Smooth muscle cell (in vitro differentiated cells): ENCODE results near the gene E2F6. TPM values are rescaled to one million over a fixed set of nuclear protein-coding genes. Genes with fewer than 3 reads are reported as not detected.

Experiments used
- DNase-seq: peaks from one replicate; lab custom pipeline; 2025; ENCODE audit not compliant: unreplicated experiment; lab: John Stamatoyannopoulos, UW
- H2AFZ ChIP-seq: fragments of 200-600 bp; sonication (generic); 2 replicates; pipeline ENCODE4 v1.6.0; 2016; ENCODE audit warnings: antibody characterized with exemption, low read depth, mild to moderate bottlenecking
- H3F3A ChIP-seq: fragments of 200-600 bp; sonication (generic); 2 replicates; pipeline ENCODE4 v1.6.0; 2017; ENCODE audit warnings: antibody characterized with exemption, low read depth
- H3K27ac ChIP-seq: fragments of 200-600 bp; sonication (generic); 2 replicates; pipeline ENCODE4 v1.5.1; 2016; ENCODE audit warnings: low read depth, mild to moderate bottlenecking
- H3K27me3 ChIP-seq: fragments of 200-600 bp; sonication (generic); 2 replicates; pipeline ENCODE4 v1.6.1; 2016; ENCODE audit warnings: low read depth, mild to moderate bottlenecking
- H3K36me3 ChIP-seq: fragments of 200-600 bp; sonication (generic); 2 replicates; pipeline ENCODE4 v1.5.1; 2016; ENCODE audit warnings: low read depth
- H3K4me1 ChIP-seq: fragments of 200-600 bp; sonication (generic); 2 replicates; pipeline ENCODE4 v1.5.1; 2016; ENCODE audit warnings: low read depth
- H3K4me2 ChIP-seq: fragments of 200-600 bp; sonication (generic); 2 replicates; pipeline ENCODE4 v1.6.0; 2016; ENCODE audit warnings: mild to moderate bottlenecking
- H3K4me3 ChIP-seq: fragments of 200-600 bp; sonication (generic); 2 replicates; pipeline ENCODE4 v1.5.1; 2016; ENCODE audit warnings: mild to moderate bottlenecking
- H3K79me2 ChIP-seq: fragments of 200-600 bp; sonication (generic); 2 replicates; pipeline ENCODE4 v1.6.0; 2016; ENCODE audit warnings: low read depth, mild to moderate bottlenecking
- H3K9ac ChIP-seq: fragments of 200-600 bp; sonication (generic); 2 replicates; pipeline ENCODE4 v1.6.0; 2016; ENCODE audit warnings: low read depth
- H3K9me3 ChIP-seq: fragments of 200-600 bp; sonication (generic); replicated peaks from 2 replicates; pipeline ENCODE4 v1.5.1; 2016; ENCODE audit warnings: low read depth
- H4K20me1 ChIP-seq: fragments of 200-600 bp; sonication (generic); 2 replicates; pipeline ENCODE4 v1.6.0; 2016; ENCODE audit warnings: low read depth
- WGBS: methylation state at CpG from one replicate; pipeline ENCODE4 v1.1.7; 2016; ENCODE audit warnings: low lambda C conversion rate; 5-methylcytosine and 5-hydroxymethylcytosine counted together
- polyA plus RNA-seq: library from polyadenylated mRNA; unstranded; fragments of >200 nt; fragmentation: Nextera tagmentation; extraction: Ambion mirVana; gene quantifications from 2 replicates; pipeline ENCODE4 v1.2.1, GENCODE V29; 2016
- total RNA-seq: library from RNA; depleted of rRNA; stranded (reverse); fragments of >200 nt; gene quantifications from 2 replicates; pipeline ENCODE4 v1.2.3, GENCODE V29; 2014
- TF ChIP-seq, protein P1 (sequence below): fragments of 200-600 bp; sonication (generic); IDR thresholded peaks from 2 replicates; pipeline ENCODE4 v1.5.1; 2017; ENCODE audit warnings: borderline replicate concordance, mild to moderate bottlenecking, antibody characterized with exemption; ENCODE audit not compliant: insufficient read depth, poor library complexity, severe bottlenecking

Gene E2F6
- total and polyA plus RNA-seq, 2 experiments from 2014 or later: 17.5 to 18.0 TPM

DNA sequence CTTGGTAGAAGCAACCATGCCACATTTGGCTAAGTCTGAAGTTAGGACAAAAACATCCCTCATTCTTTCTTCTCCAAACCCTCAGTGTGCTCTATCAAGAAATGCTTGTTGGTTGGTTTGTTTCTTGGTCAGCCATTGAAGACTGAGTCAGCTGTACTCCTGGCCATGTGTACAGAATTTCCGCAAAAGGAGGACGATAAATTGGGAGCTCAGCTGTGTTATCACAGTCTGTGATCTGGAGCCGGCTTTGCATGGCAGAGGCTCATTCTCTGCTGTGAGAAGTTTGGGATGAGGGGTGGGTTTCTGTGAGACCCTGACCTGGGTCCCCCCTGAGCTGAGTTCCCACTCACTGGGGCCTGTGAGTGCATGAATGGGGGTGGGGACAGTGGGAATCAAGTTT is 26.3 kb upstream of the E2F6 start:
- Histone ChIP-seq H3F3A (no peaks in the 10 kb centered on the region), H3K4me3 (no peak overlapping the region), H3K4me1 (peaks cover 13% of the 10 kb centered on the region), H3K27me3 (no peaks in the 10 kb centered on the region), H3K27ac (no peak overlapping the region), H3K9ac (no peak overlapping the region), H3K4me2 (no peak overlapping the region), H2AFZ (no peak overlapping the region), H3K36me3 (no peaks in the 10 kb centered on the region), H3K9me3 (no peaks in the 10 kb centered on the region), H4K20me1 (no peaks in the 10 kb centered on the region), H3K79me2 (peaks cover 22% of the 10 kb centered on the region)
- 38% methylated on average over 3 of the region's 3 CpGs for WGBS
- TF ChIP-seq, protein P1, sequence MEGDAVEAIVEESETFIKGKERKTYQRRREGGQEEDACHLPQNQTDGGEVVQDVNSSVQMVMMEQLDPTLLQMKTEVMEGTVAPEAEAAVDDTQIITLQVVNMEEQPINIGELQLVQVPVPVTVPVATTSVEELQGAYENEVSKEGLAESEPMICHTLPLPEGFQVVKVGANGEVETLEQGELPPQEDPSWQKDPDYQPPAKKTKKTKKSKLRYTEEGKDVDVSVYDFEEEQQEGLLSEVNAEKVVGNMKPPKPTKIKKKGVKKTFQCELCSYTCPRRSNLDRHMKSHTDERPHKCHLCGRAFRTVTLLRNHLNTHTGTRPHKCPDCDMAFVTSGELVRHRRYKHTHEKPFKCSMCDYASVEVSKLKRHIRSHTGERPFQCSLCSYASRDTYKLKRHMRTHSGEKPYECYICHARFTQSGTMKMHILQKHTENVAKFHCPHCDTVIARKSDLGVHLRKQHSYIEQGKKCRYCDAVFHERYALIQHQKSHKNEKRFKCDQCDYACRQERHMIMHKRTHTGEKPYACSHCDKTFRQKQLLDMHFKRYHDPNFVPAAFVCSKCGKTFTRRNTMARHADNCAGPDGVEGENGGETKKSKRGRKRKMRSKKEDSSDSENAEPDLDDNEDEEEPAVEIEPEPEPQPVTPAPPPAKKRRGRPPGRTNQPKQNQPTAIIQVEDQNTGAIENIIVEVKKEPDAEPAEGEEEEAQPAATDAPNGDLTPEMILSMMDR: no peak
- no peak for DNase-seq

DNA sequence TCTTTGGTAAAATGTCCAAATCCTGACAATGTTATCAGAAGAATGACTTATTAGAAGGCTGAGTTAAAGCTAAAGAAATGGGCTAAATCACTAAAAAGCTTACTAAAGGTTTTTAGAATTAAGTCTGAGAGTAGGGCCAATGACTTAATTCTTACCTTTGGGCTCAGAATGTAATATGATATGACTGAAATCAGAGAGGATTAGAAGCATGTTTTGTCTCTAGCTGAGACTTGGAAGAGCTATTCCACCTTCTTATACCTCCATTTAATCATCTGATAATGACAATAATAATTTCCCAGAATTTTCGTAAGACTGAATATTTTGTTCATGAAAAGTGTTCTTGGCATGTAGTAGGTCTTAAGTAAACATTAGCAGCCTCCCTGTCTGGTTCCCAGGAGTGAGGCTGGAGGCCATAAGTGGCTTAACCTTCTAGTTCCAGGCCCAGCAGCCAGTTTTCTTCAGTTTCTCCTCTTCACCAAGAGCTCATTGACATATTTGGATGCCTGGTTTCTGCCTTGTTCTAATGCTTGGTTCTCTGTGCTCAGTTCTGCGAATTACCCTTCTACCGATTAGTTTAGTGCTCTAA is 25.5 kb upstream of the E2F6 start:
- 67% methylated on average over 3 of the region's 3 CpGs for WGBS
- Histone ChIP-seq H3F3A (no peaks in the 10 kb centered on the region), H2AFZ (no peak overlapping the region), H3K27ac (no peak overlapping the region), H3K4me2 (no peak overlapping the region), H3K4me1 (peaks cover 10% of the 10 kb centered on the region), H3K4me3 (no peak overlapping the region), H3K36me3 (no peaks in the 10 kb centered on the region), H4K20me1 (no peaks in the 10 kb centered on the region), H3K79me2 (peaks cover 26% of the 10 kb centered on the region), H3K27me3 (no peaks in the 10 kb centered on the region), H3K9me3 (no peaks in the 10 kb centered on the region), H3K9ac (no peak overlapping the region)
- TF ChIP-seq, protein P1: no peak
- no peak for DNase-seq

DNA sequence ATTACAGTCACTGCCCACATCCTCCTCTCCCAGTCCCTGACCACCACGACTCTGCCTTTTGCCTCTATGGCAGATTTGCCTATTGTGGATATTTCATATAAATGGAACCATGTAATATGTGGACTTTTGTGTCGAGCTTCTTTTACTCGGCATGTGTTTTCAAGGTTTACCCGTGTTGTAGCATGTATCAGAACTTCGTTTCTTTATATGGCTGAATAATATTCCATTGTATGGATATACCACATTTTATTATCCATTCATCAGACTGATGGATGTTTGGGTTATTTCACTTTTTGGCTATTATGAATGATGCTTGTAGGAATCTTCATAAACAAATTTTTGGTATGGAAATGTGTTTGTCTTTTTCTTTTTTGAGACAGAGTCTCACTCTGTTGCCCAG is 24.2 kb upstream of the E2F6 start:
- Histone ChIP-seq H3K9me3 (no peaks in the 10 kb centered on the region), H3K27me3 (no peaks in the 10 kb centered on the region), H3K4me2 (no peak overlapping the region), H3K79me2 (peaks cover 29% of the 10 kb centered on the region), H2AFZ (no peak overlapping the region), H3K27ac (no peak overlapping the region), H3K36me3 (no peaks in the 10 kb centered on the region), H3K9ac (no peak overlapping the region), H4K20me1 (no peaks in the 10 kb centered on the region), H3K4me1 (peaks cover under 1% of the 10 kb centered on the region), H3K4me3 (no peak overlapping the region), H3F3A (no peaks in the 10 kb centered on the region)
- DNase-seq: no peak
- 97% methylated on average over 5 of the region's 5 CpGs for WGBS
- TF ChIP-seq, protein P1: no peak

DNA sequence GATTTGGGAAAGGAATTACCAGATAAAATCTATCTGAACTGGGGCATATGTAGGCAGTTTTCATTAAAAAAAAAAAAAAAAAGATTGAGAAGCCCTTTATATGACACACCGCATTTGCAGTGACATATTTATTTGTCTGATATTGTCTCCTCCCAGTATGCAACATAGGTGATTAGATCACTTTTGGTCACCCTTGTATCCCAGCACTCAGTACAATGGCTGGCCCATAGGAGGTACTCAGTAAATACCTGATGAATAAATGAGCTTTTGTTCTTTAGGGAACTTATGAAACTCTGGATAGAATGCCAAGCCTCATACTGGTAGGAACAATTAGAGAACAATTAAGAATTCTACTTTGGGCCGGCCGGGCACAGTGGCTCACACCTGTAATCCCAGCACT is 22.8 kb upstream of the E2F6 start:
- Histone ChIP-seq H4K20me1 (no peaks in the 10 kb centered on the region), H3K4me2 (no peak overlapping the region), H3K79me2 (peaks cover 19% of the 10 kb centered on the region), H3K27ac (no peak overlapping the region), H3K4me3 (no peak overlapping the region), H3K9me3 (no peaks in the 10 kb centered on the region), H3F3A (peaks cover 3% of the 10 kb centered on the region), H3K9ac (no peak overlapping the region), H3K4me1 (peaks cover 4% of the 10 kb centered on the region), H3K27me3 (no peaks in the 10 kb centered on the region), H3K36me3 (no peaks in the 10 kb centered on the region), H2AFZ (no peak overlapping the region)
- DNase-seq: no peak
- WGBS: 75% methylated on average over 3 of the region's 3 CpGs
- TF ChIP-seq, protein P1: no peak
